Spleen (tissue), 7 donors: ENCODE results near the gene HEATR3.

Experiments used
- POLR2AphosphoS5 ChIP-seq, 3 donors: sonication (generic); formaldehyde crosslinking; IDR thresholded peaks; one replicate each; pipeline ENCODE4 v1.5.1; 2017; ENCODE audit warnings: antibody characterized with exemption in 3 of 3
- TF ChIP-seq, protein P1 (sequence below), 11 experiments: fragments of 200-600 bp in 7 of 11; fragments of 450-650 bp in 4 of 11; sonication (generic) in 4 of 11; IDR thresholded peaks in 8 of 11; conservative IDR thresholded peaks in 3 of 11; 1 replicate in 7 of 11; 2 replicates in 4 of 11; pipeline versions ENCODE4 v1.4.0 to v1.8.0; 2016 to 2021; ENCODE audit warnings: antibody characterized with exemption in 11 of 11, inconsistent platforms in 4 of 11, mild to moderate bottlenecking in 1 of 11
- donor health status: DM: no; HTN: no; CAD: no; lungs with moderate emphysema.
- donor health status: DM: no; HTN: no; CAD: no.
- donor health status: DM: no; HTN: no; CAD: no.

DNA sequence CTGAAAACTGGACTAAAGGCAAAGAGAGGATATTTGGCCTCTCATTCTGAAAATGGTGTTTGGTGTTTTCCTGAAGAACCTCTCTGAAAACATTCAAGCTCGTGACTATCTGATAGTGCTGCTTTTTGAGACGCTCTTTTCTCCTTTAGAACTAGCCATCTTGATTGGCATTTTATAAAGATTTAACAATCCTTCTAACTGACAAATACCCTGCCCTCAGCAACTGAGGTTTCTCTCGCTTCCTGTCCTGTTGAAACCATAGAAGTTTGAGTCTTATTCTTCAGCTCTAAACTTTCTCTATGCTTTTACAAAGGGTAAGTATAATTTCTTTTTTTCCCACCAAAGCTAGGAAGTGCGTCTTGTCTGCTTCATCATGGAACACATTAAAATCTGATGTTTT lies 27.5 kb upstream of the HEATR3 start:
- TF ChIP-seq, protein P1, sequence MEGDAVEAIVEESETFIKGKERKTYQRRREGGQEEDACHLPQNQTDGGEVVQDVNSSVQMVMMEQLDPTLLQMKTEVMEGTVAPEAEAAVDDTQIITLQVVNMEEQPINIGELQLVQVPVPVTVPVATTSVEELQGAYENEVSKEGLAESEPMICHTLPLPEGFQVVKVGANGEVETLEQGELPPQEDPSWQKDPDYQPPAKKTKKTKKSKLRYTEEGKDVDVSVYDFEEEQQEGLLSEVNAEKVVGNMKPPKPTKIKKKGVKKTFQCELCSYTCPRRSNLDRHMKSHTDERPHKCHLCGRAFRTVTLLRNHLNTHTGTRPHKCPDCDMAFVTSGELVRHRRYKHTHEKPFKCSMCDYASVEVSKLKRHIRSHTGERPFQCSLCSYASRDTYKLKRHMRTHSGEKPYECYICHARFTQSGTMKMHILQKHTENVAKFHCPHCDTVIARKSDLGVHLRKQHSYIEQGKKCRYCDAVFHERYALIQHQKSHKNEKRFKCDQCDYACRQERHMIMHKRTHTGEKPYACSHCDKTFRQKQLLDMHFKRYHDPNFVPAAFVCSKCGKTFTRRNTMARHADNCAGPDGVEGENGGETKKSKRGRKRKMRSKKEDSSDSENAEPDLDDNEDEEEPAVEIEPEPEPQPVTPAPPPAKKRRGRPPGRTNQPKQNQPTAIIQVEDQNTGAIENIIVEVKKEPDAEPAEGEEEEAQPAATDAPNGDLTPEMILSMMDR (IDR thresholded peaks at IDR 0.05 in 8 of 11, conservative IDR thresholded peaks at IDR 0.05 in 3 of 11), result no peak
- TF ChIP-seq POLR2AphosphoS5 (IDR thresholded peaks at IDR 0.05), result no peak
